H1 (cell line): ENCODE data around the gene UAP1. TPM values are rescaled to one million over a fixed set of nuclear protein-coding genes. Genes with fewer than 3 reads are reported as not detected.

Source experiments
- CTCF ChIA-PET: fragments of 300-600 bp; sonication (Branson Sonifier 250); formaldehyde crosslinking; loops from one replicate; lab custom pipeline; 2021; ENCODE audit not compliant: partially characterized antibody; lab: Charles Lee
- POLR2A ChIA-PET: fragments of 300-600 bp; sonication (Branson Sonifier 250); formaldehyde crosslinking; loops from one replicate; lab custom pipeline; 2021; ENCODE audit warnings: inconsistent platforms; ENCODE audit not compliant: partially characterized antibody; lab: Charles Lee
- DNase-seq, 2 experiments: peaks; one replicate each; pipeline versions ENCODE4 v3.0.0 to v3.0.0-alpha.2; 2010 to 2022; ENCODE audit warnings: low spot score in 2 of 2, low read depth in 1 of 2, mixed read lengths in 1 of 2
- FAIRE-seq: peaks from 2 replicates; lab custom pipeline; 2011; peaks lifted over from hg19 to GRCh38; lab: Jason Lieb, UNC
- H2AFZ ChIP-seq: 2 replicates; pipeline ENCODE4 v1.8.1; 2012; ENCODE audit warnings: low read length, inconsistent platforms
- H2AK5ac ChIP-seq: 2 replicates; pipeline ENCODE4 v1.6.1; 2013; ENCODE audit warnings: low read depth, low read length
- H2BK120ac ChIP-seq: replicated peaks from 2 replicates; pipeline ENCODE3; 2013; ENCODE audit warnings: low read depth, low read length, inconsistent platforms
- H2BK12ac ChIP-seq: 2 replicates; pipeline ENCODE4 v1.6.1; 2013; ENCODE audit warnings: low read depth, low read length
- H2BK15ac ChIP-seq: 2 replicates; pipeline ENCODE4 v1.6.1; 2013; ENCODE audit warnings: low read length
- H2BK20ac ChIP-seq: 2 replicates; pipeline ENCODE4 v1.6.1; 2013; ENCODE audit warnings: low read length
- H2BK5ac ChIP-seq: 2 replicates; pipeline ENCODE4 v1.6.1; 2013; ENCODE audit warnings: low read depth, low read length
- H3K14ac ChIP-seq: 2 replicates; pipeline ENCODE4 v1.6.1; 2013; ENCODE audit warnings: inconsistent platforms; ENCODE audit not compliant: insufficient read length
- H3K18ac ChIP-seq: 2 replicates; pipeline ENCODE4 v1.6.1; 2013; ENCODE audit warnings: low read length; ENCODE audit errors: extremely low read depth
- H3K23ac ChIP-seq: 2 replicates; pipeline ENCODE4 v1.6.1; 2013; ENCODE audit warnings: inconsistent platforms; ENCODE audit not compliant: insufficient read length
- H3K23me2 ChIP-seq: 2 replicates; pipeline ENCODE4 v1.6.1; 2013; ENCODE audit warnings: low read depth, low read length
- H3K27ac ChIP-seq: 2 replicates; pipeline ENCODE4 v1.6.1; 2011; ENCODE audit warnings: low read depth, low read length, inconsistent platforms
- H3K27me3 ChIP-seq, 4 experiments: replicated peaks in 1 of 4; 1 replicate in 1 of 4; 2 replicates in 3 of 4; pipeline versions ENCODE4 v1.6.1 to v1.8.1; 2011 to 2013; ENCODE audit warnings: low read length in 3 of 4, mild to moderate bottlenecking in 3 of 4, inconsistent platforms in 2 of 4, mixed read lengths in 2 of 4, moderate library complexity in 1 of 4; ENCODE audit not compliant: control insufficient read depth in 3 of 4, insufficient read depth in 3 of 4; ENCODE audit errors: extremely low read depth in 1 of 4
- H3K36me3 ChIP-seq, 4 experiments: 2 replicates each; pipeline versions ENCODE4 v1.6.1 to v1.8.1; 2011 to 2013; ENCODE audit warnings: mild to moderate bottlenecking in 4 of 4, low read length in 3 of 4, moderate library complexity in 2 of 4, control low read depth in 1 of 4, inconsistent platforms in 1 of 4; ENCODE audit not compliant: insufficient read depth in 4 of 4, control insufficient read depth in 2 of 4
- H3K4ac ChIP-seq: replicated peaks from 2 replicates; pipeline ENCODE3; 2013; ENCODE audit warnings: low read length, low read depth, mixed read lengths, inconsistent platforms; ENCODE audit not compliant: insufficient read length
- H3K4me1 ChIP-seq, 4 experiments: replicated peaks in 1 of 4; 1 replicate in 1 of 4; 2 replicates in 3 of 4; pipeline versions ENCODE4 v1.6.1 to v1.8.1; 2011 to 2013; ENCODE audit warnings: low read length in 3 of 4, inconsistent platforms in 2 of 4, mixed read lengths in 1 of 4; ENCODE audit not compliant: insufficient read depth in 4 of 4, control insufficient read depth in 3 of 4
- H3K4me2 ChIP-seq, 2 experiments: 2 replicates each; pipeline versions ENCODE4 v1.6.1 to v1.8.1; 2011 to 2013; ENCODE audit warnings: low read depth in 2 of 2, low read length in 2 of 2, control low read depth in 1 of 2, inconsistent platforms in 1 of 2, mild to moderate bottlenecking in 1 of 2; ENCODE audit not compliant: insufficient read depth in 1 of 2
- H3K4me3 ChIP-seq, 4 experiments: fragments of 200-600, 300-600 bp in 1 of 4; sonication (generic), shearing (Covaris generic), sonication (Bioruptor Twin) in 1 of 4; 2 replicates each; pipeline versions ENCODE4 v1.5.1 to v1.8.1; 2011 to 2016; ENCODE audit warnings: low read length in 4 of 4, low read depth in 3 of 4, control low read depth in 2 of 4, inconsistent platforms in 2 of 4, mild to moderate bottlenecking in 2 of 4, mixed read lengths in 1 of 4, moderate library complexity in 1 of 4; ENCODE audit not compliant: insufficient read depth in 2 of 4; ENCODE audit errors: extremely low read depth in 1 of 4
- H3K56ac ChIP-seq: replicated peaks from 2 replicates; pipeline ENCODE3; 2013; ENCODE audit warnings: low read depth, mild to moderate bottlenecking, mixed read lengths, low read length, inconsistent platforms; ENCODE audit not compliant: insufficient read length
- H3K79me1 ChIP-seq: 2 replicates; pipeline ENCODE4 v1.6.1; 2013; ENCODE audit warnings: low read depth, low read length, control low read depth
- H3K79me2 ChIP-seq, 2 experiments: 2 replicates each; pipeline versions ENCODE4 v1.6.1 to v1.8.1; 2012 to 2013; ENCODE audit warnings: low read length in 2 of 2, mild to moderate bottlenecking in 2 of 2, inconsistent platforms in 1 of 2; ENCODE audit not compliant: insufficient read depth in 2 of 2, control insufficient read depth in 1 of 2
- H3K9ac ChIP-seq, 4 experiments: replicated peaks in 1 of 4; 1 replicate in 1 of 4; 2 replicates in 3 of 4; pipeline versions ENCODE4 v1.6.1 to v1.8.1; 2011 to 2013; ENCODE audit warnings: low read depth in 3 of 4, low read length in 3 of 4, control low read depth in 2 of 4, mild to moderate bottlenecking in 2 of 4, moderate library complexity in 2 of 4, inconsistent platforms in 1 of 4; ENCODE audit errors: extremely low read depth in 1 of 4
- H3K9me3 ChIP-seq, 2 experiments: 2 replicates each; pipeline versions ENCODE4 v1.6.1 to v1.8.1; 2012 to 2013; ENCODE audit warnings: mild to moderate bottlenecking in 2 of 2, moderate library complexity in 2 of 2, control low read depth in 1 of 2, inconsistent platforms in 1 of 2, low read depth in 1 of 2, low read length in 1 of 2, mixed read lengths in 1 of 2; ENCODE audit not compliant: insufficient read depth in 2 of 2
- H4K20me1 ChIP-seq, 2 experiments: replicated peaks in 1 of 2; 2 replicates each; pipeline versions ENCODE3 to v1.8.1; 2011 to 2013; ENCODE audit warnings: inconsistent platforms in 2 of 2, low read length in 2 of 2, mild to moderate bottlenecking in 1 of 2; ENCODE audit not compliant: insufficient read depth in 2 of 2, control insufficient read depth in 1 of 2
- H4K5ac ChIP-seq: 2 replicates; pipeline ENCODE4 v1.6.1; 2013; ENCODE audit warnings: low read length, low read depth, mixed read lengths, inconsistent platforms; ENCODE audit not compliant: insufficient read length
- H4K8ac ChIP-seq: 2 replicates; pipeline ENCODE4 v1.8.0; 2013; ENCODE audit warnings: mild to moderate bottlenecking, moderate library complexity, low read length, inconsistent platforms; ENCODE audit not compliant: insufficient read depth; ENCODE audit errors: extremely low read depth
- H4K91ac ChIP-seq: replicated peaks from 2 replicates; pipeline ENCODE3; 2013; ENCODE audit warnings: low read length, mixed read lengths, inconsistent platforms; ENCODE audit not compliant: insufficient read length
- ATF3 ChIP-seq: IDR thresholded peaks from 2 replicates; pipeline ENCODE4 v1.6.1; 2011; ENCODE audit warnings: low read depth, mild to moderate bottlenecking, low read length; ENCODE audit not compliant: insufficient read depth
- HDAC6 ChIP-seq: IDR thresholded peaks from one replicate; pipeline ENCODE4 v1.7.1; 2012; ENCODE audit warnings: low read depth, mild to moderate bottlenecking, inconsistent platforms, low read length, moderate library complexity
- JUN ChIP-seq: IDR thresholded peaks from 2 replicates; pipeline ENCODE4 v1.6.1; 2011; ENCODE audit warnings: low read depth, mild to moderate bottlenecking, improper control_type of control experiment, low read length
- KDM1A ChIP-seq: fragments of 200-600, 300-600 bp; sonication (generic); IDR thresholded peaks from 2 replicates; pipeline ENCODE4 v1.7.1; 2016; ENCODE audit warnings: mild to moderate bottlenecking, low read length, borderline replicate concordance
- KDM5A ChIP-seq: fragments of 200-600 bp; IDR thresholded peaks from 2 replicates; pipeline ENCODE4 v1.7.1; 2012; ENCODE audit warnings: mild to moderate bottlenecking, low read length, inconsistent platforms, mixed read lengths
- MAFK ChIP-seq: IDR thresholded peaks from 2 replicates; pipeline ENCODE4 v1.6.1; 2012; ENCODE audit warnings: low read depth, mild to moderate bottlenecking, improper control_type of control experiment, low read length
- NRF1 ChIP-seq: IDR thresholded peaks from 2 replicates; pipeline ENCODE4 v1.6.1; 2011; ENCODE audit warnings: mild to moderate bottlenecking, low read depth, low read length, improper control_type of control experiment
- POLR2A ChIP-seq, 2 experiments: IDR thresholded peaks; 1 replicate in 1 of 2; 2 replicates in 1 of 2; pipeline ENCODE4 v1.6.1; 2011; ENCODE audit warnings: low read depth in 2 of 2, low read length in 2 of 2, mild to moderate bottlenecking in 2 of 2; ENCODE audit errors: control extremely low read depth in 1 of 2
- POLR2AphosphoS5 ChIP-seq: IDR thresholded peaks from 2 replicates; pipeline ENCODE4 v1.6.1; 2011; ENCODE audit warnings: low read depth, low read length
- POU5F1 ChIP-seq: IDR thresholded peaks from 2 replicates; pipeline ENCODE4 v1.6.1; 2011; ENCODE audit warnings: low read depth, mild to moderate bottlenecking, low read length, moderate library complexity
- SAP30 ChIP-seq: fragments of 300-600 bp; sonication (generic); IDR thresholded peaks from 2 replicates; pipeline ENCODE4 v1.7.1; 2012; ENCODE audit warnings: low read length, moderate library complexity, mild to moderate bottlenecking, inconsistent platforms; ENCODE audit not compliant: insufficient read depth, insufficient replicate concordance
- SP4 ChIP-seq: IDR thresholded peaks from 2 replicates; pipeline ENCODE4 v1.6.1; 2012; ENCODE audit warnings: low read length, inconsistent platforms
- TAF1 ChIP-seq: IDR thresholded peaks from 2 replicates; pipeline ENCODE4 v1.6.1; 2011; ENCODE audit warnings: mild to moderate bottlenecking, low read depth, low read length
- TCF12 ChIP-seq: IDR thresholded peaks from 2 replicates; pipeline ENCODE4 v1.6.1; 2011; ENCODE audit warnings: low read depth, mild to moderate bottlenecking, low read length
- TEAD4 ChIP-seq: IDR thresholded peaks from 2 replicates; pipeline ENCODE4 v1.6.1; 2012; ENCODE audit warnings: low read depth, low read length, inconsistent platforms, mixed read lengths
- WGBS, 2 experiments: shearing (Covaris generic) in 1 of 2; methylation state at CpG; one replicate each; pipeline versions ENCODE4 v1.1.6 to v1.1.7; 2013 to 2015; ENCODE audit warnings: low lambda C conversion rate in 2 of 2, mixed read lengths in 2 of 2, inconsistent platforms in 1 of 2, low coverage in 1 of 2, missing lambda C conversion rate in 1 of 2; ENCODE audit not compliant: insufficient replicate concordance in 2 of 2, insufficient coverage in 1 of 2, insufficient read length in 1 of 2; ENCODE audit errors: extremely low coverage in 1 of 2, missing lambda C conversion rate in 1 of 2; 5-methylcytosine and 5-hydroxymethylcytosine counted together
- polyA plus RNA-seq, 7 experiments: library from polyadenylated mRNA; depleted of rRNA in 3 of 7; stranded (reverse) in 5 of 7; unstranded in 2 of 7; fragments of >200 nt in 5 of 7; fragments of 200-250 nt in 2 of 7; gene quantifications; 1 replicate in 5 of 7; 2 replicates in 1 of 7; 4 replicates in 1 of 7; pipeline versions ENCODE4 v1.2.1 to v1.2.3, GENCODE V29; 2011 to 2013; ENCODE audit warnings: missing spikeins in 2 of 7, mixed read lengths in 2 of 7
- total RNA-seq: library from RNA; stranded (reverse); fragmentation: NEBNext Ultra II Directional; extraction: Animal tissue kit (Norgen Biotek cat#: 25700); gene quantifications from 2 replicates; pipeline ENCODE4 v1.2.1, GENCODE V29; 2021

UAP1 gene
- total and polyA plus RNA-seq, 2 of the 8 experiments (the other 6 are each of a cell fraction or from before 2014, with no cell fraction given), result 9.4 to 32.9 TPM

- Histone ChIP-seq H2BK120ac (no peak overlapping the region), H3K79me2 (no peaks in the 10 kb centered on the region), H3K27me3 (no peaks in the 10 kb centered on the region), H3K79me1 (no peaks in the 10 kb centered on the region), H3K14ac (no peak overlapping the region), H2BK12ac (no peak overlapping the region), H3K9me3 (no peaks in the 10 kb centered on the region), H2AFZ (no peak overlapping the region), H2AK5ac (no peak overlapping the region), H4K91ac (no peak overlapping the region), H3K18ac (no peak overlapping the region), H2BK5ac (no peak overlapping the region), H3K36me3 (no peaks in the 10 kb centered on the region), H4K20me1 (no peaks in the 10 kb centered on the region), H2BK15ac (no peak overlapping the region), H2BK20ac (no peak overlapping the region), H3K23me2 (no peaks in the 10 kb centered on the region), H3K23ac (no peak overlapping the region), H3K4me2 (no peak overlapping the region), H3K56ac (no peak overlapping the region), H3K4me1 (no peaks in the 10 kb centered on the region), H3K4me3 (no peak overlapping the region), H3K4ac (no peak overlapping the region), H3K27ac (no peak overlapping the region), H3K9ac (no peak overlapping the region), H4K8ac (no peak overlapping the region), H4K5ac (no peak overlapping the region)
- DNase-seq (no peak), FAIRE-seq (no peak)
- WGBS, 2 experiments, result 91% methylated on average over 2 of the region's 2 CpGs; no CpG with 5 or more reads in 1 of the 2 experiments
- CTCF ChIA-PET, result no interaction called here
- POLR2A ChIA-PET, result interaction anchor here (0.6 kb wide), 1 partner anchor 9 kb away, joined by 3 read pairs; no protein-coding TSS in a partner anchor
- TF ChIP-seq SP4 (no peak), TAF1 (no peak), NRF1 (no peak), TEAD4 (no peak), TCF12 (no peak), SAP30 (no peak), JUN (no peak), KDM5A (no peak), POLR2A (IDR thresholded peaks at IDR 0.05; ENCODE audit: control extremely low read depth in 1 of 2, low read depth in 2 of 2, low read length in 2 of 2) (no peak), POU5F1 (no peak), HDAC6 (no peak), ATF3 (no peak), POLR2AphosphoS5 (no peak), MAFK (no peak), KDM1A (no peak)
These were observed 12.5 kb upstream of the UAP1 start for GRCh38 chr1:162549001-162549400.
